Hematopoietic multipotent progenitor cell treated with erythropoietin and hydrocortisone succinate and interleukin-3 and kit ligand, for 15 days (in vitro differentiated cells): ENCODE results near the gene PDZD7.
"Not testable (repeated sequence)": the region's sequence is repeated elsewhere in the genome, so short reads cannot be mapped to it uniquely, and the experiment has no call there.

Experiments used
- DNase-seq: peaks from one replicate; pipeline ENCODE4 v3.0.0-alpha.2; 2015; ENCODE audit warnings: low spot score

Gene PDZD7

DNA sequence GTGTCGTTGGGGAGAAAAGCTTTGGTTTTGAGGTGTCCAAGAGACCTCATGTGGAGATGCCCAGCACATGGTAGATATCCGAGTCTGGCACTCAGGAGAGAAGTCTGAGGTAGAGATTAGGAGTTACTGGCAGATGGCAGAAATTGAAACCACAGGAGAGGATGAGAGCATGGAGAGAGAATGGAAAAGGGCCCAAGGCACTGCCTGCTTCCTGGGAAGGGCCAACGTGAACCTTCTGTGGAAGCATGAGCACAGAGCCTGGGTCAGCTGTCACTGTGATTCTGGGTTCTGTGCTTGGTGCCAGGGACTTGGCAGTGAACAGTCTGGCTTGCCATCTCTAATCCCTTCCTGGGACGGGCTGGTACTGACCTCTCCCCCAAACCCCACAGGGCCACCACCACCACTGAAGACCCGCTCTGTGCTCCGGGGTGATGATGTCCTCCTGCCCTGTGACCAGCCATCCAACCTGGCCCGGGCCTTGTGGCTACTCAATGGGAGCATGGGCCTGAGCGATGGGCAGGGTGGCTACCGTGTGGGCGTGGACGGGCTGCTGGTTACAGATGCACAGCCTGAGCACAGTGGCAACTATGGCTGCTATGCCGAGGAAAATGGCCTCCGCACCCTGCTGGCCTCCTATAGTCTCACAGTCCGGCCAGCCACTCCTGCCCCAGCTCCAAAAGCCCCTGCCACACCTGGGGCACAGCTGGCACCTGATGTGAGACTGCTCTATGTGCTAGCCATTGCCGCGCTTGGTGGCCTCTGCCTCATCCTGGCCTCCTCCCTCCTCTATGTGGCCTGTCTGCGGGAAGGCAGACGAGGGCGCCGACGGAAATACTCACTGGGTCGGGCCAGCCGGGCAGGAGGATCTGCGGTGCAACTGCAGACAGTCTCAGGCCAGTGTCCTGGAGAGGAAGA is 47.8 kb downstream of the PDZD7 start:
- DNase-seq, result no peak

DNA sequence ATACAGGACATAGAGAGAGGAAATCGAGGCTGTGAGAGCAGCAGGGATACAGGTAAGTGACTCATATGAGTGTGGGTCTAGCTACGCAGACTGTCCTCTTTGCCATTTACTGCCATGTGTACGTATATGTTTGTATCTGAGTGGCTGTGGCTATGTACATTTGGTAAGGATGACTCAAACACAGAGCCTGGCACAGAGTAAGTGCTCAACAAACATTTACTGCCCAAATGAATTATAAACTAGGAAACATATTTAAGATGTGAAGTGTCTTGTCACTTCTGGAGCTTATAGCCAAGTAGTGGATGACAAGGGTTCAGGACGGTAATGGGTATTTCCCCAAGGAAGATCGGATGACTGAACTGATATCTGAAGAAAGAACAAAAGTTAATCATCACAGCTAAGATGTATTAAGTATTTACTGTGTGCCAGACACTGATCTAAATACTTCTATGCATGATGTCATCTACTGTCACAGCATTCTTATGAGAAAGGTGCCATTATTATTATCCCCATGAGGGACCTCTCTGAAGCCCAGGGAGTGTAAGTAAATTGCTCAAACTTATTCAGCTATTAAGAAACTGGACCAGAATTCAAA is 49.7 kb downstream of the PDZD7 start:
- DNase-seq, result no peak

DNA sequence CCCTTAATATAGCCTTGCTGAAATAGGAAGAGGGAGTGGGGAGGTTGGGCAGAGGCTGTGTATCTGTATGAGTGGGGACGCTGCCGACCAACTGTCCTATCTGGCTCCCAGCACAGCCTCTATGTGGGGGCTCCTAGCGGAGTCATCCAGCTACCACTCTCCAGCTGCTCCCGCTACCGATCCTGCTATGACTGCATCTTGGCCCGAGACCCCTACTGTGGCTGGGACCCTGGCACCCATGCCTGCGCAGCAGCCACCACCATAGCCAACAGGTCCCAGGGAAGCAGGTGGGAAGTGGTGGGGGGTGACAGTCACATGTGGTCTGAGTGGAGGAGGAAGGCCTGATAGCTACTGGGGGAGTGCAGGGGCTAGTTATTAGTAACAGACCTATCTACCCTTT is 50.2 kb downstream of the PDZD7 start:
- no peak for DNase-seq

DNA sequence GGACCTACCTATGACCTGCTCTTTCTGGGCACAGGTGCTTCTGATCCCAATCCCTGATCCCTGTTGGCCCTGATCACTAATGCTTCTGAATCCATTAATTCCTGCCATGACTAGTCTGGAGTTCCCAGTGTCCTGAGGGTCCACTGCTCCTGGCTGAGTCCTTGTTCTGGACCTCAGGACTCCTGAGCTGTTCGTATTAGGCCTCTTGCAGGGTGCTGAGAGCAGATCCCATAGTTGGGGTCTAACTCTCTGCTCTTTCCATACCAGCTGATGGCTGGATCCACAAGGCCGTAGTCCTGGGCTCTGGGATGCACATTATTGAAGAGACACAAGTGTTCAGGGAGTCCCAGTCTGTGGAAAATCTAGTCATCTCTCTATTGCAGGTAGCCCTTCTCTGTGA is 50.6 kb downstream of the PDZD7 start:
- no peak for DNase-seq

DNA sequence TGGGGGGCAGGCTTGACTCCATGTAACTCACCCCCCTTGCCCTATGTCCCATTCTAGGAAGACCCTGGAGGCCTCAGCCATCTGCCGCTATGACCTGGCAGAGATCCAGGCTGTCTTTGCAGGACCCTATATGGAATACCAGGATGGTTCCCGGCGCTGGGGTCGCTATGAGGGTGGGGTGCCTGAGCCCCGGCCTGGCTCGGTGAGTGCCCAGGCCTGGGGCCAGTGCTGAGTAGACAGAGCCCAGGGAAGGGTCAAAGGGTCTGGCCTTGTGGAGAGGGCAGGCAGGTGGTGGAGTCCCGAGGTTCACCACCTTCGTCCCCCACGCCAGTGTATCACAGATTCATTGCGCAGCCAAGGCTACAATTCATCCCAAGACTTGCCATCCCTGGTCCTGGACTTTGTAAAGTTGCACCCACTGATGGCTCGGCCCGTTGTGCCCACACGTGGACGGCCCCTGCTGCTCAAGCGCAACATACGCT is 51.1 kb downstream of the PDZD7 start:
- no peak for DNase-seq

DNA sequence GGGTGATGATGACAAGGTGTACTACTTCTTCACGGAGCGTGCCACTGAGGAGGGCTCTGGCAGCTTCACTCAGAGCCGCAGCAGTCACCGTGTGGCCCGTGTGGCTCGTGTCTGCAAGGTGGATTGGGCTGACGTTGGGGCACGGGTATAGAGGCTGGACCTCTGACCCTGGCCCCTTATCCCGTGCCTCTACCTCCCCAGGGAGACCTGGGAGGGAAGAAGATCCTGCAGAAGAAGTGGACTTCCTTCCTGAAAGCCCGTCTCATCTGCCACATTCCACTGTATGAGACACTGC is 52.1 kb downstream of the PDZD7 start:
- DNase-seq, result no peak

DNA sequence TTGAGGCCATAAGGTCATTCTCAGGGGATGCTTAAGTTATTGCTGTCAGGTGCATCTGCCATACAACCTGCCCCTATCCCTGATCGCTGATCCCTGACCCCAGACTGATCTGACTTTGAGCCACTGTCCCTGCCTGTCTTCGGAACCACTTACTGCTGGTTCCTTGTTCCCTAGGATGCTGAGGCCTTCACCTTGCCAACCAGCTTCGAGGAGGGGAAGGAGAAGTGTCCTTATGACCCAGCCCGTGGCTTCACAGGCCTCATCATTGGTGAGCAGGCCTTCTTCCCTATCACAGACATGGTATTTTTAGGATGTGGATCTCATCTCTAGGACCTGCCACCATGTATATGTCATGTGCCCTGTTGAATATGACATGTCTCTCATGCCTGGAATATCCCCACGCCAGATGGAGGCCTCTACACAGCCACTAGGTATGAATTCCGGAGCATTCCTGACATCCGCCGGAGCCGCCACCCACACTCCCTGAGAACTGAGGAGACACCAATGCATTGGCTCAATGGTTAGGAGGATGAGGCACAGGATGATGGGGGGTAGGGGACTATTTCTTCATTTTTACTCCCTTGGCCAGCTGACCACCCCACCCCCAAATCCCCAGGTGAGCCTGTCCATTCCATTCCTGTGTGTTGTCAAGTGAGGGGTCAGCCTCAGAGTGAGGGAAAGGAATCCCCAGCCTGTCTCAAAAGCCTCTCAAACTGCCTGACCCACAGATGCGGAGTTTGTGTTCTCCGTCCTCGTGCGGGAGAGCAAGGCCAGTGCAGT is 52.6 kb downstream of the PDZD7 start:
- no peak for DNase-seq

DNA sequence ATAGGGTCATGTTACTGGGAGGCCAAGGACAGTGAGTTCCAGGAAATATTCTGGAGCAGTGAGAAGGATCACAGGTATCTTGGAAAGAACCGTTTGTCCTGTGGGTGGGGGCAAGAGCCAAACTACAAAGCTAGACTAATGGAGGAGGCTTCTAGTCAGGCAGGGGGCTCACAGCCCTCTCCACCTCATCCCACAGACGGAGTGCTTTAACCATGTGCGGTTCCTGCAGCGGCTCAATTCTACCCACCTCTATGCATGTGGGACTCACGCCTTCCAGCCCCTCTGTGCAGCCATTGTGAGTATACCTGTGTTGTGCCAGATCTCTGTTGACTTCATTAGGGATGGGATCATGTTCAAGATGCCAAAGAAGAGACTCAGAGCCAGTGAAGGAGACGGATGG is 53.5 kb downstream of the PDZD7 start:
- no peak for DNase-seq

DNA sequence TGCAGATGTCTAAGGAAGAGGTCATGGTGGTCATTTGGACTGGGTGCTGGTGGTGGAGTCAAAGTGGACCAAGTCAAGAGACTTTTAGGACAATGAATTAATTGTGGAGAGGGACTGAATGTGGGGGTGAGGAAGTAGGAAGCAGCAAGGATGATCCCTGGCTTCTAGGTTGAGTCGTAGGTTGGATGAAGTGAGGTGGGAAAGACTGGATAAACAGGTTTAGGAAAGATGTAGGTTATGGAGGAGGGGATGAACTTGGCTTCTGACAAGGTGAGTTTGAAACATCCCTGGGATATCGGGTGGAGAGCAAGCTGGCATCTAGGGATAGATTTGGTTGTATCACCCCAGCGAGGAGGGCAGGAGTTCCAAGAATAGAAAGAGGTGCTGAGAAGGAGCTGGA is 54.0 kb downstream of the PDZD7 start:
- no peak for DNase-seq

DNA sequence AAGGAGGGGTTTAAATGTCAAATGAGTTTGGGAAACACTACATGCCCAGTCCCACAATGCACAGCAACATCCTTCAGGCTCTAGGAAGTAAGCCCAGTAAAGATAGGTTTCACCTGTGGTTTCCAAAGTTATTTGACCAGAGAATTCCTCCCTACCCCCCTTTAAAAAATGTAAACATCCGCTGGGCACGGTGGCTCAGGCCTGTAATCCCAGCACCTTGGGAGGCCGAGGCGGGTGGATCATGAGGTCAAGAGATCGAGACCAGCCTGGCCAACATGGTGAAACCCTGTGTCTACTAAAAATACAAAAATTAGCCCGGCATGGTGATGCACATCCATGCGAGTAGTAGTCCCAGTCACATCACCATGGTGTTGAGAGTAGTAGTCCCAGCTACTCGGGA is 55.5 kb downstream of the PDZD7 start:
- DNase-seq, result not testable (repeated sequence)

DNA sequence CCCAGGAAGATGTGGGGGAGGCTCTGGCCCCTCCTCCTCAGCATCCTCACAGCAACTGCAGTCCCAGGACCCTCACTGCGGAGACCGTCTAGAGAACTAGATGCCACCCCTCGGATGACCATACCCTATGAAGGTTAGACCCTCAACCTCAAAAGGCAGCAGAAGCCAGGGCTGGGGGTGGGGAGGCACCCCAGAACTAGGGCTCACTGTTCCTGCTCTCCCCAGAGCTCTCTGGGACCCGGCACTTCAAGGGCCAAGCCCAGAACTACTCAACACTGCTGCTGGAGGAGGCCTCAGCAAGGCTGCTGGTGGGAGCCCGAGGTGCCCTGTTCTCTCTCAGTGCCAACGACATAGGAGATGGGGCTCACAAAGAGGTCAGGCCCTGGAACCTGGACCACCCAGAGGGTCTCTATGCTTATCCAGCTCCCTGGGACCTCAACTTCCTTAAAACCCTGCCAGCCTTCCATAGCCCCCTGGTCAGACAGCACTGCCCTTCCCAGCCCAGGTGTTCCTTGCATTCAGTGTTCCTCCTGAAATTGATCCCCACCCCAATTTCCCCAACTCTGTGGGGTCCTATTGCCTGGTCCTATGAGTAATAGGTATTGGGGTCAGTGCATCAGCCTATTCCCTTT is 57.9 kb downstream of the PDZD7 start:
- DNase-seq, result no peak

DNA sequence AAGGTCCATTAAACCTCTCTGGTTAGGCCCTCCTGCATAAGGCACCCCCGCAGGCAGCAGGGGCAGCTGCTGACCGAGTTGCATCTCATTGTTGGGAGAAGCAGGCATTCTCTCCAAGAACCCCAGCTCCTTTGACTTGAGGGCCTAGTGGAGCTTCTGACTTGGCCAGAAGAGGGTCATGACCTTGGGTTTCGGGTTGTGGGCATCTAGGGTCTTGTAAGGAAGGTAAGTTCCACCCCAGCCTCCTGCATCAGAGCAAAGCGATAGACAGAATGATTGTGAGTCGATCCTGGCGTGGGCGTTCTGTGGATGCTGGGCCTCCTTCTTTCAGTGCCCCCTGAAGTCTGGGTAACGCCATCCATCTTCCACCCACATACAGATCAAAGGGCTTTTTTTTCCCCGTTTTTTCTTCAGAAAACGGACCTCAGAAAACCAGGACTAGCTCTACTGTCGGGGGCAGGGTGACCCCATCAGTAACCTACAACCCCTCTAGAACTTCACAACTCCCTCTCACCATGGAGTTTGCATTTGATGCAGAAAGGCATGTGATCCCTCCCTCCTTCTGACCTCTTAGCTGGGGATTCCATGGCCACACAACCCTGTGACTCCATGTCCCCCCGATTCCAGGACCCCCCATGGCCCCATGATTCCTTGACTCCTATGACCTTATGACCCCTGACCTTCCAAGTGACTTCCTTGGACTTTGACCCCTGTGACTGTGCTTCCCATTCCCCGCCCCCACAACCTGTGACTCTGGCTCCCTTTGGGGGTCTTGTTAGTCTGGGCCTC is 58.6 kb downstream of the PDZD7 start:
- no peak for DNase-seq

DNA sequence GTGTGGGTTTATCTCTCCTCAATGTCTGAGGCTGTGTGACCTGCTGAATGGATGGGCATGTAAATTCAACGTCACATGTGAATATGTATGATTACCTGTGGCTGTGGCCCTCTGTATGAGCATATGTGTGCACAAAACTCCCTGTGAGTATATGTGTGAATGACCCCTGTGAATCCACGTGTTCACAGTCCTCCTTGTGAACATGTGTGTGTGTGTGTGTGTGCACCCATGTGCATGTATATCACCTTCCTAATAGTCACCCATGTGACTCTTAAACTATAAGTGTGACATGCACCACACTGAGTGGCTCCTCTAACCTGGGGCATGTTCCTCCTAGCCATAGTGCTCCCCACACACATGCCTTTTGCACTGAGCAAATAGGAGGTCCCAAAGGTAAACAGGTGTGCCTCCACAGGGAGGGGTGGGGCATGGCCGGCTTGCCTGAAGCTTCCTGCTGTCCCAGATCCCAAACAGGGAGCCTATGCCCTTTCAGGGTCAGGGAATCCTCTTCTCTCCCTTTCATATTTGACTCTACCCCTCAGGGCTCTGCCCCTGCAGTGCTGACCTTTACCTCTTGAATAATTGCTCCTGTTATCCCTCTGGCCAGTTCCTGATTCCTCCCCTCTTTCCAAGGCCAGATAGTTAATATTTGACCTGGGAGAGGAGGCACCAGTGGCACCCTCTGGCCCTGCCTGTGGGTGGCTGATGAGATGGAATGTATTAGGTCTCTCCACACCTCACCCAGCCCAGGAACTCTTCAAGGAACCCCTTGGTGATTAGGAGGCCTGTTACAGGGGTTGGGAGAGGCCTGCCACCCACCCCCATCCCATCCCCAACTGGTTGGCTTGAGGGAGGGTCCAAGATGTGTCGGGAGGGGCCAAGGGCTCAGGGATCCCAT is 59.8 kb downstream of the PDZD7 start:
- no peak for DNase-seq

DNA sequence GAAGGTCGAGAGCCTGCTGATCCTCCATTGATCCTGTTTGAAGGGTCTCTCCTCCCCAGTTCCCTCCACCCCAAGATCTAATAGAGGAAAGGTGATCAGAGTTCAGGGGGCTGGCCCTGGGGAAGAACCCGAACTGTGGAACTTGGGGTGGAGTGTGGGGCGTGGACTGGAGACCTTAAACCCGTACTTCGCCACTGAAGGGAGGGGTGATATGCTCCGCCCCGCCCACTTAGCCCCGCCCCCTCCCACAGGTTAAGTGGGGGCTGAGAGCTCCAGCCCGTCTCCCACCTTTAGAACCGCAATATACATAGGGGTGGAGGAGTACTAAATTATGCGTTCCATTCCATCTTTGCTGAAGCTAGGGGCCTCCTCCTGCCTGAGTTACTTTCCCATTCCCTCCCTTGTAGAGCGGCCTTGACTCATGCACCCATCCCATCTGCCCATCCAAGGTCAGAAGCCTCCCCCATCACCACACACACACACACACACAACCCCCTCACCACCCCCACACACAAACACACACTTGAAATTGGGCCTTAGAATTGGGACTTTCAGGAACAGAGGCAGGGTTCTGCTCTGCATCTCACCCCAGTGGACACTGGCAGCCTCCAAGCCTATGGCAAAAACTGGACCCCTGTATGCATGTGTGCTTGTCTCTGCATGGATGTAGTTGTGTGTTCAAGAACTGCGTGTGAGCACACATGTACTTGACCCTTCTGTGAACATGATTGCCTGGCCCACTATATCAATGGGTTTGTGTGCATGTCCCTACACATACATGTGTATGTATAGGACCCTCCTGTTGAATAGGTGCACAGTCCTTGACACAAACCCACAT is 60.6 kb downstream of the PDZD7 start:
- no peak for DNase-seq

DNA sequence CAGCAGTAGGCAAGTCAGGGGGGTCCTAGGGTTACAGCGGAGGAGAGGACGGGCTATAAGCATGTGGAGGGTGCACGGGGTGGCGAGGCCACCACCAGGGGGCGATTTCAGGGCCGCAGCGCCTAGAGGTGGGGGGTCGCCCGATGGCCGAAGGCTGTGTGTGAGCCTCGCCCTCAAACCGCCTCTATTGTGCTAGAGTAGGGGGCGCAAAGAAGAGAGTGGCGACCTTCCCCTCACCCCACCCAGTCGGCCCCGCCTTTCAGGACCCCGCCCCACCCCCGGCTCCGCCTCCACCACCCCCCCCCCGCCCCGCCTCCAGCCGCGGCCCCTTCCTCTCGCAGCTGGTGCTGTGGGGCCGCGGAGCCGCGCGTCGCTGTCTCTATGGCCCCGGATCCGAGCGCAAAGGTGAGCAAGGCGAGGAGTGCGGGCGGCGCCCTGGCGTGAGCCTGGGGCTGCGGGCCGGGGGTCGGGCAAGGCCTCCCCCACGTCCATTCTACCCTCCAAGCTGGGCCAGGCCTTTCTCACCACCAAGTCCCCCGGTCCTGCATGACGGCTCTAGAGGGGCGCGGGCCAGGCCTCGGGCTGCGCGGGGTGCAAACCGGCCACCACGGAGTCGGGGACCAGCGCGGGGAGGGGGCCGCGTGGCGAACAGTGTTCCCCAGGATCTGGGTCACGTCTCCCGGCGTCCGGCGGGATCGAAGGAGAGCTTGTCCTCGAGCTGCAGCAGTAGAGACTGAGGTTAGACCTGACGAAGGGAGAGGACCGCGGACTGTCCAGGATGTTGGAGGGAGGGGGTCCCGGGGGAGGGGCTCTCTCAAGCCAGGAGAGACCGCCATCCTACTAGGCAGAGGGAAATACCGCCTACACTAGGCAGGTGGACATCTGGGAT is 61.5 kb downstream of the PDZD7 start, which contains the start of gene SEMA4G:
Gene SEMA4G, plus strand, starts transcription at position 318 of the 889 bp plus-strand sequence. CDS start 3,409 bp downstream, outside the sequence.
- DNase-seq, result peak; percentile 23

DNA sequence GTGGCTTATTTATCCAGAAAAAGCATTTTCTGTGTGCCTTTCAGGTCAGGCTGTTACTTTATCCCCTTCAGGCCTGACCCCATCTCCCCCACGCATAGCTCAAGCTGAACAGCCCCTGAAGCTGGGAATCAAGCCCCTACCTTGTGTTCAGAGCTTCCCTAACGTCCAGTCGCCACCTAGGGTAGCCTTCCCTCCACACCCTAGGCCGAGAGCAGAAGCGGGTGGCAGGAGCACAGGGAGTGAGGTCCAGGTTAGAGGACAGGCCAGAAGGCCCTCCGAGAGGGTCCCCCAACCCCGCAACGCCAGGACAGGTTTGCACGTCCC is 62.1 kb downstream of the PDZD7 start:
- no peak for DNase-seq

DNA sequence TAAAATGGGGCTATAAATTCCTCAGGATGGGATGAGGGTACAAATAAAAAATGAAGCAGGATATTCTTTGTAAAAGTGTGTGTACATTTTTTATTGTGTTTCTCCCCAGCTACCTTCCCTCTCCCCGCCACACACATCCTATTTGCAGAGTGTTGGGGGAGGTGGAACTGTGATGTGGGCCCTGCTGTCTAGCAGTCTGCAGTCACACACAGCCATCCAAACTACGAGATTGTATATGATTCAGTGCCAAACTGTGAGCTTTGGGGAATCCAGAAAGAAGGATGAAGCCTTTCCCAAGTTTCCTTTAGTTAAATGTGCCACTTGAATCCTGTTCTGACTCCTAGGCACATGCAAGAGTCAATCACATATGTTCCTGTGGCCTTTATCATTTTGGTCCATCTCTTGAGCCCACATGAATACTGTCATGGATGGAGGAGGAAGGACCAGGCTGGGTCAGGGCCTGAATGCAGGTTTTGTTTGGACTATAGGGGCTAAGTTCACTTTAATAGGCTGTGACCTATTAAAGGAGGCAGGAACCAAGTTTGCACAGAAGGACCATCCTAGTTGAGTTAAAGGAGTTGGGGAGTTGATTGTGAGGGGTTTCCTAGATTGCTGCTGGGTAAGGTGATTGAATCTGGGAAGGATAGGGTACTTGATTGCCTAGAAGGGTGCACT is 62.7 kb downstream of the PDZD7 start:
- no peak for DNase-seq

DNA sequence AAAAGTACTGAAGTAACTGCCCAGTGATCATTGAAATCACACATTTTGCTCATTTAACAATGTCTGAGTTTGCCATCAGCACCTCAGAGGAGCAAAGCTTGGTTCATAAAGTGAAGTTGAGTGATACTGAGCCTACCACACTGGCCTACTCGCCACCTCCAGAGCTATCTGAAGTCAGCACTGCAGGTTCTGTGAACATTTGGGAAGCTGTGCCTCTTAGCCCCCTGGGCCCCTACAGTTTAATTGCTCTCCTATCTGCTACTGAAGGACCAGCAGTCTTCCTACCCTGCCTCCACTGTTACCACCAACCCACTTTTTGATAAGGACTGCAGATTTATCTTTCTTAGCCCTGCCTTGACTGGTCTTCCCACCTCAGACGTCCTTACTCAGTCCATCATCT is 63.6 kb downstream of the PDZD7 start:
- no peak for DNase-seq
